NCI-H2196 treated with DMSO at 0.1 percent for 48 hours (cell line): ENCODE measurements around the gene RHOB.
"Not testable (repeated sequence)": the region's sequence is repeated elsewhere in the genome, so short reads cannot be mapped to it uniquely, and the experiment has no call there.

ENCODE experiments used
- DNase-seq: peaks from one replicate; lab custom pipeline; 2025; ENCODE audit not compliant: unreplicated experiment; lab: John Stamatoyannopoulos, UW

Gene RHOB

GRCh38 chr2:20490300-20491181 is 43.7 kb downstream of the RHOB start:
- no peak for DNase-seq

DNA sequence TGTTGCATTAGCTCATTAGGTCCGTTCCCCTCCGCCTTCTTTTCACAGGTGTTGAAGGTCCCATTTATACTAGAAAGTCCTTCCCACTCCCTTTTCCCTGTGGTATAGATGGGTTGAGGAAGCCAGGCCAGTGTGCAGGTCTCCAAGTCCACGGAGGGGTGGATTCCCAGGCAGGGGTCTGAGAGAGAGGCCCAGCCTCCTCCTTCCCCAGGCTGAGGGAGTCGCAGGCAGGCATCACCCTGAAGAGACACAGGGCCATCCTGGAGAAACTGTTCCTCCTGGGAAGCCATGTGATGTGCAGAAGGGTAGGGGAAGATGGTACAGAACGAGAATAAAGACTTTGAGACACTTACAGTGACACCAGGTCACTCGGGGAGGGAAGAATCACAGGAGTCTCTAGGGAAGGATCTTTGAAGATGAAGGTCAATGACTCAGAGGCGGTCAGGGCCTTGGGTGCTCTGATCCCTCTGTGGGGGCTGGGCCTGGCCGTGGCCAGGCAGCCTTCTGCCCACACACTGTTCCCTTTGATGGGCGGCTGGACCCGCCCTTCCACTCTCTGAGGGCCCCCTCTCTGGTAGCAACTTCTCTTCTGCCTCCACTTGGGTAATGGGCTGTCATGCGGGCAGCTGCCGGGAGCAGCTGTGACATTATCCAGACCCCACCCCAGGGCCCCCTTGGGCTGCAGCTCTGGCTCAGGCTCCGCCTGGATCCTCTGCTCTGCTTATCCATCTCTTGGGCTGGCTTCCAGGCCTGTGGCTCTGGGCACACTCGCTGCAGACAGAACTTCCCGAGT is 45.1 kb downstream of the RHOB start:
- DNase-seq, result no peak

GRCh38 chr2:20493095-20493494 is 46.2 kb downstream of the RHOB start:
- DNase-seq, result not testable (repeated sequence)

- DNase-seq, result no peak
These were observed 47.4 kb downstream of the RHOB start for GRCh38 chr2:20494241-20494640.

GRCh38 chr2:20496076-20496872 is 49.4 kb downstream of the RHOB start:
- DNase-seq, result no peak

DNA sequence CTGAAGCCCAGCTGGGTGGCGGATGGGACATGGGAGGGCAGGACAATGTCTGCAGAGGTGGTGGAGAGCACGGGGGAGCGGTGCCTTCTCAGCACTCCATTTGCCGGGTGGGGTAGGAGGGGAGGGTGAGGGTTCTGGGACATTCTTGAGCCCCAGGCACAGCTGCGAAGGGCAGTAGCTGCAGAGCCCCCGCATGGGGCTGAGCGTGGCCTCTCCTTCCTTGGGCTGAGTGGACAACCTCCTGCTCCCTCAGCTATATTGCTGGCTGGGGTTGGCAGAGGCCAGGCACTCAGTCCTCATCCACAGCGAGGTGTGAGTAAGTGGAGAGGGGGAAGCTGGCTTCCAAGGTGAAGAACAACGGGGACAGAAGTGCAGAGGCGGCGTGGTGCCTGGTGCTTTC is 50.1 kb downstream of the RHOB start:
- DNase-seq, result no peak
